ENCODE results near the gene KLF1.

DNA sequence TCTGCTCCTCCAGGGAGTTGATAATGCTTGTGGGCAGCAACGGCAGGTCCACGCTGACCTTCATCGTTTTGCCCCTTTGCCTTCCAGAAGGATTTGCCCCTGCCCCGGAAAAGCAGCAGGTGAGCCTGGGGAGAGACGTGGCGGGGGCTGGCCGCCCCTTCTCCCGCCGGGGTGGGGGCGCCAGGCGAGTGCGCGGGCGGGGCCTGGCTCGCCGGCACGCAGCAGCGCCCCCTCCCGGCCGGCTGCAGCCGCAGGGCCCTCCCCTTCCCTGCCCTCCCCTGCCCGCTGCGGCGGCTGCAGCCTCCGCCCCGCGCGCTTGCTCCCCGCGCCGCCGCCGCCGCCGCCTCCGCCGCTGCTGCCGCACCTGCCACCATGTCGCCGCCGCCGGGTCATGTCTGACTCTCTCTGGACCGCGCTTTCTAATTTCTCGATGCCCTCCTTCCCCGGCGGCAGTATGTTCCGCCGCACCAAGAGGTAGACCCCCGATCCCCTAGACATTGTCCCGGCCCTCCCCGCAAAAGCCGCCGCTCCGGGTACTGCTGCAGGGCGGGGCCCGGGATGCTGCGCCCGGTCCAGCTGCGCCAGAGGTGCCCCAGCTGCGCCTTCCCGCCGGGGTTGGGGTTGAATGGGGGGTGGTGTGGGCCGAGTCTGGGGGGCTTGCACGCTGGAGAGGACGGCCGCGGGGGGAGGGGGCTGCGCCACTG, 48.7 kb downstream of the KLF1 start, which contains the start of gene MAST1:
- TF ChIP-seq, protein P1, sequence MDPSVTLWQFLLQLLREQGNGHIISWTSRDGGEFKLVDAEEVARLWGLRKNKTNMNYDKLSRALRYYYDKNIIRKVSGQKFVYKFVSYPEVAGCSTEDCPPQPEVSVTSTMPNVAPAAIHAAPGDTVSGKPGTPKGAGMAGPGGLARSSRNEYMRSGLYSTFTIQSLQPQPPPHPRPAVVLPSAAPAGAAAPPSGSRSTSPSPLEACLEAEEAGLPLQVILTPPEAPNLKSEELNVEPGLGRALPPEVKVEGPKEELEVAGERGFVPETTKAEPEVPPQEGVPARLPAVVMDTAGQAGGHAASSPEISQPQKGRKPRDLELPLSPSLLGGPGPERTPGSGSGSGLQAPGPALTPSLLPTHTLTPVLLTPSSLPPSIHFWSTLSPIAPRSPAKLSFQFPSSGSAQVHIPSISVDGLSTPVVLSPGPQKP (IDR thresholded peaks at IDR 0.05; ENCODE audit: low read depth, low read length): no peak
- TF ChIP-seq KDM1A (IDR thresholded peaks at IDR 0.05; ENCODE audit: low read depth) (no peak), RCOR1 (IDR thresholded peaks at IDR 0.05; ENCODE audit: low read depth, low read length) (no peak), POLR2A (IDR thresholded peaks at IDR 0.05; ENCODE audit: low read length) (no peak), JUNB (IDR thresholded peaks at IDR 0.05) (no peak), REST (IDR thresholded peaks at IDR 0.05) (no peak)
- TF ChIP-seq, protein P2, sequence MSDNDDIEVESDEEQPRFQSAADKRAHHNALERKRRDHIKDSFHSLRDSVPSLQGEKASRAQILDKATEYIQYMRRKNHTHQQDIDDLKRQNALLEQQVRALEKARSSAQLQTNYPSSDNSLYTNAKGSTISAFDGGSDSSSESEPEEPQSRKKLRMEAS (IDR thresholded peaks at IDR 0.05): no peak
- TF ChIP-seq, protein P3, sequence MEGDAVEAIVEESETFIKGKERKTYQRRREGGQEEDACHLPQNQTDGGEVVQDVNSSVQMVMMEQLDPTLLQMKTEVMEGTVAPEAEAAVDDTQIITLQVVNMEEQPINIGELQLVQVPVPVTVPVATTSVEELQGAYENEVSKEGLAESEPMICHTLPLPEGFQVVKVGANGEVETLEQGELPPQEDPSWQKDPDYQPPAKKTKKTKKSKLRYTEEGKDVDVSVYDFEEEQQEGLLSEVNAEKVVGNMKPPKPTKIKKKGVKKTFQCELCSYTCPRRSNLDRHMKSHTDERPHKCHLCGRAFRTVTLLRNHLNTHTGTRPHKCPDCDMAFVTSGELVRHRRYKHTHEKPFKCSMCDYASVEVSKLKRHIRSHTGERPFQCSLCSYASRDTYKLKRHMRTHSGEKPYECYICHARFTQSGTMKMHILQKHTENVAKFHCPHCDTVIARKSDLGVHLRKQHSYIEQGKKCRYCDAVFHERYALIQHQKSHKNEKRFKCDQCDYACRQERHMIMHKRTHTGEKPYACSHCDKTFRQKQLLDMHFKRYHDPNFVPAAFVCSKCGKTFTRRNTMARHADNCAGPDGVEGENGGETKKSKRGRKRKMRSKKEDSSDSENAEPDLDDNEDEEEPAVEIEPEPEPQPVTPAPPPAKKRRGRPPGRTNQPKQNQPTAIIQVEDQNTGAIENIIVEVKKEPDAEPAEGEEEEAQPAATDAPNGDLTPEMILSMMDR (IDR thresholded peaks at IDR 0.05): peak; percentile 69
- TF ChIP-seq, protein P4, sequence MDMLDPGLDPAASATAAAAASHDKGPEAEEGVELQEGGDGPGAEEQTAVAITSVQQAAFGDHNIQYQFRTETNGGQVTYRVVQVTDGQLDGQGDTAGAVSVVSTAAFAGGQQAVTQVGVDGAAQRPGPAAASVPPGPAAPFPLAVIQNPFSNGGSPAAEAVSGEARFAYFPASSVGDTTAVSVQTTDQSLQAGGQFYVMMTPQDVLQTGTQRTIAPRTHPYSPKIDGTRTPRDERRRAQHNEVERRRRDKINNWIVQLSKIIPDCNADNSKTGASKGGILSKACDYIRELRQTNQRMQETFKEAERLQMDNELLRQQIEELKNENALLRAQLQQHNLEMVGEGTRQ (IDR thresholded peaks at IDR 0.05): no peak
